Neural cell (in vitro differentiated cells): ENCODE measurements around the gene GC.

Experiments
- CTCF ChIP-seq: fragments of 450-650 bp; IDR thresholded peaks from 2 replicates; pipeline ENCODE4 v1.5.1; 2014; ENCODE audit warnings: antibody characterized with exemption, mild to moderate bottlenecking, moderate library complexity; ENCODE audit not compliant: poor library complexity, severe bottlenecking
- REST ChIP-seq: IDR thresholded peaks from 2 replicates; pipeline ENCODE4 v1.6.1; 2012; ENCODE audit warnings: borderline replicate concordance
- TAF1 ChIP-seq: IDR thresholded peaks from 2 replicates; pipeline ENCODE4 v1.6.1; 2012; ENCODE audit warnings: low read depth

- TF ChIP-seq TAF1 (no peak), CTCF (no peak), REST (no peak)
These were observed 43.9 kb upstream of the GC start for GRCh38 chr4:71827826-71828225.
